Measurements from ENCODE around the gene BABAM2. TPM values are rescaled to one million over a fixed set of nuclear protein-coding genes. Genes with fewer than 3 reads are reported as not detected.

Gene BABAM2
- total and polyA plus RNA-seq, 9 of the 15 experiments (the other 6 are each of a cell fraction or from before 2014, with no cell fraction given) = 10.9 to 37.4 (median 25.6) TPM

DNA sequence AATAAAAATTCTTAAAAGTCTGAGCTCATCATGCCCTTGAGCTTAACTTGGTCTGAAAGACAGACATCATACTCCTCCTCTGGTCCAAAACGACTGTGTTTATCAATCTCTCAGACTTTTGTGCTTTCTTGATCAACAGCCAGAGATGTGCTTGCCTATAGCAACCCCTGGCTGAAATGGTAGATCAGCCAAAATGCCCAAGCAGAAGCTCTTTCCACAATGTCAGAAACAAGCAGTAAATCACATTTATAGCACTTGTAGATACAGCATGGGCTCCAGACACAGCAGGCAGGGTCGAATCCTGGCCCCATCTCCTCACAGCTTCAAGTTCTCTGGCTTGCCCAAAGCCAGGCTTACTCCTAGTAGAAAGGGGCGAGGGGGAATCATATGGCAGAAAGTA is 391.7 kb downstream of the BABAM2 start:
- Histone ChIP-seq H3K27ac (ENCODE audit: extremely low read depth, low read depth, low read length) (no peak overlapping the region), H3K79me2 (ENCODE audit: control insufficient read depth, insufficient read depth, low read length) (no peaks in the 10 kb centered on the region), H3K4me2 (ENCODE audit: insufficient read depth, low read length) (no peak overlapping the region), H4K20me1 (replicated peaks; ENCODE audit: control insufficient read depth, insufficient read depth, low read length) (no peaks in the 10 kb centered on the region), H3K27me3 (ENCODE audit: control insufficient read depth in 2 of 2, insufficient read depth in 2 of 2, low read length in 2 of 2) (no peaks in the 10 kb centered on the region), H2AFZ (ENCODE audit: low read depth, low read length) (no peak overlapping the region), H3K9ac (ENCODE audit: insufficient read depth in 1 of 2, low read depth in 2 of 2, low read length in 2 of 2) (no peak overlapping the region), H3K36me3 (ENCODE audit: control insufficient read depth, insufficient read depth, low read length) (no peaks in the 10 kb centered on the region), H3K9me1 (ENCODE audit: control insufficient read depth, insufficient read depth, low read length) (no peaks in the 10 kb centered on the region), H3K9me3 (replicated peaks; ENCODE audit: control insufficient read depth, insufficient read depth, low read depth, low read length) (no peaks in the 10 kb centered on the region), H3K4me3 (no peak overlapping the region), H3K4me1 (replicated peaks in 1 of 2; ENCODE audit: control insufficient read depth in 2 of 2, insufficient read depth in 2 of 2, low read length in 2 of 2) (no peaks in the 10 kb centered on the region; a peak in 1 of 5 replicates)
- DNase-seq (ENCODE audit: extremely low read depth in 1 of 4, low spot score in 3 of 4) (no peak), FAIRE-seq (no peak), ATAC-seq (no peak)
- intact Hi-C loops (cut with micrococcal nuclease) (no loop called here), in situ Hi-C loops (cut with MboI) (no loop called here)
- CTCF ChIA-PET (ENCODE audit: low intra/inter-chr PET ratio) = no interaction called here
- TF ChIP-seq, protein P1, sequence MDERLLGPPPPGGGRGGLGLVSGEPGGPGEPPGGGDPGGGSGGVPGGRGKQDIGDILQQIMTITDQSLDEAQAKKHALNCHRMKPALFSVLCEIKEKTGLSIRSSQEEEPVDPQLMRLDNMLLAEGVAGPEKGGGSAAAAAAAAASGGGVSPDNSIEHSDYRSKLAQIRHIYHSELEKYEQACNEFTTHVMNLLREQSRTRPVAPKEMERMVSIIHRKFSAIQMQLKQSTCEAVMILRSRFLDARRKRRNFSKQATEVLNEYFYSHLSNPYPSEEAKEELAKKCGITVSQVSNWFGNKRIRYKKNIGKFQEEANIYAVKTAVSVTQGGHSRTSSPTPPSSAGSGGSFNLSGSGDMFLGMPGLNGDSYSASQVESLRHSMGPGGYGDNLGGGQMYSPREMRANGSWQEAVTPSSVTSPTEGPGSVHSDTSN (CRISPR knock-in tag; IDR thresholded peaks at IDR 0.05; ENCODE audit: low read depth) = no peak
- TF ChIP-seq, protein P1 (tag; conservative IDR thresholded peaks at IDR 0.05; ENCODE audit: low read depth) = 0 out of 2 replicates have a peak, but pooled peaks have one; percentile 18
- TF ChIP-seq, protein P2, sequence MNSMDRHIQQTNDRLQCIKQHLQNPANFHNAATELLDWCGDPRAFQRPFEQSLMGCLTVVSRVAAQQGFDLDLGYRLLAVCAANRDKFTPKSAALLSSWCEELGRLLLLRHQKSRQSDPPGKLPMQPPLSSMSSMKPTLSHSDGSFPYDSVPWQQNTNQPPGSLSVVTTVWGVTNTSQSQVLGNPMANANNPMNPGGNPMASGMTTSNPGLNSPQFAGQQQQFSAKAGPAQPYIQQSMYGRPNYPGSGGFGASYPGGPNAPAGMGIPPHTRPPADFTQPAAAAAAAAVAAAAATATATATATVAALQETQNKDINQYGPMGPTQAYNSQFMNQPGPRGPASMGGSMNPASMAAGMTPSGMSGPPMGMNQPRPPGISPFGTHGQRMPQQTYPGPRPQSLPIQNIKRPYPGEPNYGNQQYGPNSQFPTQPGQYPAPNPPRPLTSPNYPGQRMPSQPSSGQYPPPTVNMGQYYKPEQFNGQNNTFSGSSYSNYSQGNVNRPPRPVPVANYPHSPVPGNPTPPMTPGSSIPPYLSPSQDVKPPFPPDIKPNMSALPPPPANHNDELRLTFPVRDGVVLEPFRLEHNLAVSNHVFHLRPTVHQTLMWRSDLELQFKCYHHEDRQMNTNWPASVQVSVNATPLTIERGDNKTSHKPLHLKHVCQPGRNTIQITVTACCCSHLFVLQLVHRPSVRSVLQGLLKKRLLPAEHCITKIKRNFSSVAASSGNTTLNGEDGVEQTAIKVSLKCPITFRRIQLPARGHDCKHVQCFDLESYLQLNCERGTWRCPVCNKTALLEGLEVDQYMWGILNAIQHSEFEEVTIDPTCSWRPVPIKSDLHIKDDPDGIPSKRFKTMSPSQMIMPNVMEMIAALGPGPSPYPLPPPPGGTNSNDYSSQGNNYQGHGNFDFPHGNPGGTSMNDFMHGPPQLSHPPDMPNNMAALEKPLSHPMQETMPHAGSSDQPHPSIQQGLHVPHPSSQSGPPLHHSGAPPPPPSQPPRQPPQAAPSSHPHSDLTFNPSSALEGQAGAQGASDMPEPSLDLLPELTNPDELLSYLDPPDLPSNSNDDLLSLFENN (IDR thresholded peaks at IDR 0.05; ENCODE audit: low read depth in 2 of 2, low read length in 2 of 2) = no peak
- 29% methylated on average over 3 of the region's 3 CpGs for WGBS (ENCODE audit: insufficient coverage, low coverage, missing lambda C conversion rate)
- BruUV-seq (replicated peaks) = no TSS peak
- POLR2A ChIA-PET = no interaction called here
